Measurements from ENCODE around the gene CCDC27. TPM values are rescaled to one million over a fixed set of nuclear protein-coding genes. Genes with fewer than 3 reads are reported as not detected.
A peak's percentile ranks its signal among the peaks of the same experiment; 100 is the strongest.

CCDC27 gene
- total and polyA plus RNA-seq, 10 donors = not detected

- intact Hi-C loops (cut with DNase I; ENCODE audit: low total_unique reads) = no loop called here
- Histone ChIP-seq H3K36me3 (peaks cover 0 to 91% (median 50%) of the 10 kb centered on the region in 6 donors), H3K27me3 (replicated peaks in 1 of 7) (no peaks in the 10 kb centered on the region), H3K27ac (no peak overlapping the region), H3K9me3 (no peaks in the 10 kb centered on the region), H3K4me1 (peaks cover 0 to 31% (median 9%) of the 10 kb centered on the region in 6 donors), H3K4me3 (no peak overlapping the region)
- 85 to 97% (median 93%) methylated on average over 11 to 13 of the region's 13 CpGs for WGBS, 5 donors
- peak; percentile 63 for DNase-seq
- no peak for TF ChIP-seq POLR2AphosphoS5 (IDR thresholded peaks at IDR 0.05)
- no peak for TF ChIP-seq POLR2A (IDR thresholded peaks at IDR 0.05)
- TF ChIP-seq, protein P1, sequence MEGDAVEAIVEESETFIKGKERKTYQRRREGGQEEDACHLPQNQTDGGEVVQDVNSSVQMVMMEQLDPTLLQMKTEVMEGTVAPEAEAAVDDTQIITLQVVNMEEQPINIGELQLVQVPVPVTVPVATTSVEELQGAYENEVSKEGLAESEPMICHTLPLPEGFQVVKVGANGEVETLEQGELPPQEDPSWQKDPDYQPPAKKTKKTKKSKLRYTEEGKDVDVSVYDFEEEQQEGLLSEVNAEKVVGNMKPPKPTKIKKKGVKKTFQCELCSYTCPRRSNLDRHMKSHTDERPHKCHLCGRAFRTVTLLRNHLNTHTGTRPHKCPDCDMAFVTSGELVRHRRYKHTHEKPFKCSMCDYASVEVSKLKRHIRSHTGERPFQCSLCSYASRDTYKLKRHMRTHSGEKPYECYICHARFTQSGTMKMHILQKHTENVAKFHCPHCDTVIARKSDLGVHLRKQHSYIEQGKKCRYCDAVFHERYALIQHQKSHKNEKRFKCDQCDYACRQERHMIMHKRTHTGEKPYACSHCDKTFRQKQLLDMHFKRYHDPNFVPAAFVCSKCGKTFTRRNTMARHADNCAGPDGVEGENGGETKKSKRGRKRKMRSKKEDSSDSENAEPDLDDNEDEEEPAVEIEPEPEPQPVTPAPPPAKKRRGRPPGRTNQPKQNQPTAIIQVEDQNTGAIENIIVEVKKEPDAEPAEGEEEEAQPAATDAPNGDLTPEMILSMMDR (IDR thresholded peaks at IDR 0.05 in 8 of 11, conservative IDR thresholded peaks at IDR 0.05 in 3 of 11) = no peak
These were observed 11.5 kb upstream of the CCDC27 start for GRCh38 chr1:3740752-3741151.

DNA sequence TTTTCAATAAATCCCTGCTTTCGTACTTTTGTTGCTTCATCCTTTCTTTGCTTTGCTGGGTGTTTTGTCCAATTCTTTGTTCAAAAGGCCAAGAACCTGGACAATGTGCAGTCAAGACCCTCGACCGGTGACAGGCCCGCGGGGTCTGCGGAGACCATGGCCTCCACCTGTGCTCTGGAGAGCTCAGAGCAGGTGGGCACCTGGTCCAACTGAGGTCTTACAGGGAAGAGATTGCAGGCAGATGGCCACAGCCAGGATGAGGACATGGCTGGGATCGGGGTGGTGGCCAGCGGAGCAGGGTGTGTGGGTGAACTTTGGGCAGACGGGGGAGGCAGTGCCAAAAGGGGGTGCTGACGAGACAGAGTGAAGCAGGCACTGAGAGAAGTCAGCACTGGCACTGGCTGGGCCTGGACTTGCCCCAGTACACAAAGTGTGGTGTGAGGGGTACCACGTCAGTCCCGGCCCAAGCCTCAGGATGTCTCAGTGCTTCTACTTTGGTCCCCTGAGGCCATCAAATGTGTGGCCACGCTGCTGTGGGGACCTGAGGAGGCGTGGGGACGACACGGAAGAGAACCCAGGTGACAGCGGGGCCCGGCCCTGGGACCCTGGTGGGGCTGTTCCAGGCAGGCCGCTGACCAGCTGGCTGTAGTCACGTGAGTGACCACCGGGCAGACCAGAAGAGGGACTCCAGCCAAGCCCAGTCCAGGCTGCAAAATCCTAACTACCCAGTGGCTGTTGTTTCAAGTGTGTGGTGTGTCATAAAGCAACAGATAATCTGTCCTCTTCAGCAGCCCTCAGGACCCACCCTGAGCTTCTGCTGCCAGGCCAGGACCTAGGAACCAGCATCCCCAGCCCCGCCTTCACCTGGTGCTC, 10.4 kb upstream of the CCDC27 start:
- Histone ChIP-seq H3K27me3 (replicated peaks in 1 of 7) (no peaks in the 10 kb centered on the region), H3K9me3 (no peaks in the 10 kb centered on the region), H3K36me3 (peaks cover 0 to 81% (median 40%) of the 10 kb centered on the region in 6 donors), H3K4me3 (no peak overlapping the region), H3K27ac (no peak overlapping the region), H3K4me1 (peaks cover 0 to 41% (median 19%) of the 10 kb centered on the region in 6 donors)
- WGBS, 5 donors = 90 to 97% (median 94%) methylated on average over 22 of the region's 22 CpGs
- peak; percentile 70 for DNase-seq
- intact Hi-C loops (cut with DNase I; ENCODE audit: low total_unique reads) = no loop called here
- TF ChIP-seq POLR2AphosphoS5 (IDR thresholded peaks at IDR 0.05) (no peak), POLR2A (IDR thresholded peaks at IDR 0.05) (no peak)
- TF ChIP-seq, protein P1 (IDR thresholded peaks at IDR 0.05 in 8 of 11, conservative IDR thresholded peaks at IDR 0.05 in 3 of 11) = no peak

DNA sequence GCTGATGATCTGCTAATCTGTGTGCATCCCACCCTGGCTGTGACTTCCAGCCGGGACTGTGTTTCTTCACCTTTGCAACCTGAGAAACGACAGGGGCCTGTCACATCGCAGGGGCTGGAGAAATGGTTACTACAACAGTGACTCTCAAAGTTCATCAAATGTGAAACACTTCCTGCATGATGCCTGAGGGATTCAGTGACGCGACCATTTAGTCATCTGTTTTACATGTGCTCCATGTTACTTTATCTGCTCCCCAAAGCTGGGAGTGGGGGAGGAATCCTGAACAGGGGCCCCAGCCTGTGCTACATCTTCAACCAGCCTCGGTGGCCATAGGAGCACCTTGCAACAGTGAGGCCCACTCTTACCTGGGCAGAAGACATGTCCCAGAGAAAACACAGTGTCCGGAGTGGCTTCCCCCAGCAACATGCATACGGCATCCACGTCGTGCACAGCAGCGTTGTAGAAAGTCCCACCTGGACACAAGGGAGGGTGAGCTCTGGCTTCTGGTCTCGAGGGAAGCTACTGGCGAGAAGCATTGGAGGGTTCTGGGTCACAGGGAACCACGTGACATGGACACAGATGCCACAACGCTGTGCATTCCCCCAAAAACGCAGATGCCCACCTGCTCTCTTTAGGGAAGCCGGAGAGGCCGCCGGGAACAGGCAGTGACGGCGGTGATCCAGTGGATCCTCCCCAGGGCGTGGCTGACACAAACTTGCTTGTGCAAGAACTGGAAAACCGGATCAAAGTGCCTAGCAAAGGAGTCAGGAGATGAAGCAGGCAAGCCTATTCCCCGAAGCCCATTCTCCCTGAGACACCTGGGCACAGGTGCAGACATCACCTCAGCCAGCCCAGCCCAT, 9.6 kb upstream of the CCDC27 start:
- intact Hi-C loops (cut with DNase I; ENCODE audit: low total_unique reads) = no loop called here
- Histone ChIP-seq H3K27ac (no peak overlapping the region), H3K36me3 (peaks cover 0 to 72% (median 33%) of the 10 kb centered on the region in 6 donors), H3K9me3 (no peaks in the 10 kb centered on the region), H3K4me3 (no peak overlapping the region), H3K27me3 (replicated peaks in 1 of 7) (no peaks in the 10 kb centered on the region), H3K4me1 (peaks cover 0 to 49% (median 27%) of the 10 kb centered on the region in 6 donors)
- TF ChIP-seq, protein P1 (IDR thresholded peaks at IDR 0.05 in 8 of 11, conservative IDR thresholded peaks at IDR 0.05 in 3 of 11) = no peak
- TF ChIP-seq POLR2A (IDR thresholded peaks at IDR 0.05) = no peak
- TF ChIP-seq POLR2AphosphoS5 (IDR thresholded peaks at IDR 0.05) = no peak
- peak; percentile 58 for DNase-seq
- WGBS, 5 donors = 86 to 93% (median 90%) methylated on average over 17 to 24 of the region's 24 CpGs

Measured in spleen (tissue), 11 donors.